SIG-M5 treated with dmso at 0.1 percent for 504 hours (cell line): ENCODE results near the gene WAS.
"Not testable (repeated sequence)": the region's sequence is repeated elsewhere in the genome, so short reads cannot be mapped to it uniquely, and the experiment has no call there.

Experiments used
- DNase-seq: peaks from one replicate; lab custom pipeline; 2025; ENCODE audit not compliant: unreplicated experiment; lab: John Stamatoyannopoulos, UW

WAS gene

DNA sequence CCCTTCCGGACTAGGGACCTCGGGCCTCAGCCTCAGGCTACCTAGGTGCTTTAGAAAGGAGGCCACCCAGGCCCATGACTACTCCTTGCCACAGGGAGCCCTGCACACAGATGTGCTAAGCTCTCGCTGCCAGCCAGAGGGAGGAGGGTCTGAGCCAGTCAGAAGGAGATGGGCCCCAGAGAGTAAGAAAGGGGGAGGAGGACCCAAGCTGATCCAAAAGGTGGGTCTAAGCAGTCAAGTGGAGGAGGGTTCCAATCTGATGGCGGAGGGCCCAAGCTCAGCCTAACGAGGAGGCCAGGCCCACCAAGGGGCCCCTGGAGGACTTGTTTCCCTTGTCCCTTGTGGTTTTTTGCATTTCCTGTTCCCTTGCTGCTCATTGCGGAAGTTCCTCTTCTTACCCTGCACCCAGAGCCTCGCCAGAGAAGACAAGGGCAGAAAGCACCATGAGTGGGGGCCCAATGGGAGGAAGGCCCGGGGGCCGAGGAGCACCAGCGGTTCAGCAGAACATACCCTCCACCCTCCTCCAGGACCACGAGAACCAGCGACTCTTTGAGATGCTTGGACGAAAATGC lies at the start of gene WAS:
Gene WAS, plus strand, starts transcription at position 389 of the 572 bp plus-strand sequence. Its CDS starts 55 bp downstream, at position 444.
- DNase-seq: peak; percentile 85

DNA sequence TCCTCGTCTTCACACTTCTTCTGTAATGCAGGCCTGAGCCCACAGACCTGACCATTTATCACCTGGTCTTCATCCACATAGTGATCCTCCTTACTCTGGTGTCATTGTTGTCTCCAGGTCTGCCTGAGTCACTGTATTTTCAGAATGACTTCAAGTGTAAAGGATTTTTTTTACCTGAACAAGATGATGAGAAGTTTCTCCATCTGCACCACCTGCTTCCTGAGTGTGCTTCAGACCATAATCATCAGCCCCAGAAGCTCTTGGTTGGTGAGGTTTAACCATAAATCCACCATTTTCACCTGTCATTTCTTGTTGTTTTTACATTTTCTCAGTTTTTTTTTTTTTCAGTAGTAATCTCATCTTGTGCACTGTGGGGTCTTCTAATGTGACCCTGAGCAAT lies 47.3 kb upstream of the WAS start:
- no peak for DNase-seq

DNA sequence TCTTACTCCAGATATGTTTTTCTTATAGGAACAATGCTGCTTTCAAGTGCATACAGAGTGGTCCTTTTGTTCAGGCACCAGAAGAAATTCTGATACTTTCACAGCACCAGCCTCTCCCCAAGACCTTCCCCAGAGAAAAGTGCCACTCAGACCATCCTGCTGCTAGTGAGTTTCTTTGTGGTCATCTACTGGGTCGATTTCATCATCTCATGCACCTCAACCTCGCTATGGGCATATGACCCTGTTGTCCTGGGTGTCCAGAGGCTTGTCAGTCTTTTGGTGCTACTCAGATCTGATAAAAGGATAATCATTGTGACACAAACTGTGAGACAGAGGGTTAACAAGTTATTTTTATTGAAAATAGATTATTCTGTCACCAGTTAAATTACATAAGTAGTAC lies 46.8 kb upstream of the WAS start:
- DNase-seq: no peak

DNA sequence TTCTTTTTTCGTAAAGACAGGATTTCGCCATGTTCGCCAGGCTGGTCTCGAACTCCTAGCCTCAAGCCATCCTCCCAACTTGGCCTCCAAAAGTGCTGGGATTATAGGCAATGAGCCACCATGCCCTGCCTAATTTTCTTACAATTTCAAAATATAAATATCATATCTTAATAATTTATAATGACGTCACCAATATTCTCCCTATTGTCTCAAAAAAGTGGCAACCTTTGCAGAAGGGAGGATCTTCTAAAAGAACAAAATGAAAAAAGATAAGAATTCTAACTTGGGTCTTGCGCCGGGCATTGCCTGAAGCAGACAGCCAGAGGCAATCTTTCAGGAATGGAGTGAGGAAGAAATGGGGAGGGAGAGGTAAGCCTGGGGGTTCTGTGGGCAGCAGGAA lies 37.9 kb upstream of the WAS start:
- DNase-seq: no peak

DNA sequence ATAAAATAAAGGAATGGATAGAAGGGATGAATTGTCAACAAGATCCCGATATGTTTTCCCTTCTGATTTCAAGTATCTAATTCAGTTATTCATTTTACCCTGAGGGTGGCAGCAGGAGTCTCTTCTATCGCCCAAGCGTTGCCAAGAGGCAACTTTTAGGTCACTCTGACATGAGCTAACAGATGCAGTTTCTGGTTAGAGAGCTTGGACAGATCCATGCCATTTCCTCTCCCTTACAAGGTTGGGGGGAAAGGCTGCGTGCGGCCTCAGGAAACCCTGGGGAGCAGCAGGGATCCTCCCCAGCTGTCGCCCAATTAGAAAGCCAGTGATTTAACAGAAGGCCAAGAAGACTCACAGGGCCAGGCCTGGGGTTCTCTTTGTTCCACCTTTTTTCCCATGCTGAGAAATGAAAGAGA lies 35.3 kb upstream of the WAS start:
- peak; percentile 53 for DNase-seq

DNA sequence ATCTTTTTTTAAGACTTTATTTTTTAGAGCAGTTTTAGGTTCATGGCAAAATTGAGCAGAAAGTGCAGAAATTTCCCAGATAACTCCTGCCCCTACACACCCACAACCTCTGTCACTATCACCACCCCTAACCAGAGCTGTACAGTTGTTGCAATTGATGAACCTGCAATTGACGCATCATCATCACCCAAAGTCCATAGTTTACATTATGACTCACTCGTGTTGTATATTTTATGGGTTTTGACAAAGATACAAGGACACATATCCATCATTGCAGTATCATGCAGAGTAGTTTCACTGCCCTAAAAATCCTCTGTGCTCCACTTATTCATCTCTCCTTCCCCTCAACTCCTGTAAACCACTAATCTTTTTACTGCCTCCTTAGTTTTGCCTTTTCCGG lies 34.5 kb upstream of the WAS start:
- no peak for DNase-seq

DNA sequence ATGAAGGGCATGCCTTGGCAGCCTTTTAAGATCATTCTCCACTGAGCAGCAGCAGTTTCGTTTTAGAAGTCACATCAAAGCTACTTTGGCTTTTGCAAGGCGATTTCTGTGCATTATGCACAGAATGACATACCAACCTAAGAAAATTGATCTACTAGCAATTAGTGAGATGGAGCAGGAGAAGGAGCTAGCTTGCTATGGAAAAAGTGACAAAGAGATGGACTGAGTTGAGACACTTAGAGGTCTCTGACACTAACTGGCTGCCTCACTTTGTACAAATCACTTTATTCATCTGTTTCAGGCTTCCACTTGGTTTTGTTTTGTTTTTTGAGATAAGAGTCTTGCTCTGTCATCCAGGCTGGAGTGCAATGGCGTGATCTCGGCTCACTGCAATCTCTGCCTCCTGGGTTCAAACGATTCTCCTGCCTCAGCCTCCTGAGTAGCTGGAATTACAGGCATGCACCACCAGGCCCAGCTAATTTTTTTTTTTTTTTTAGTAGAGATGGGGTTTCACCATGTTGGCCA lies 31.5 kb upstream of the WAS start:
- not testable (repeated sequence) for DNase-seq

DNA sequence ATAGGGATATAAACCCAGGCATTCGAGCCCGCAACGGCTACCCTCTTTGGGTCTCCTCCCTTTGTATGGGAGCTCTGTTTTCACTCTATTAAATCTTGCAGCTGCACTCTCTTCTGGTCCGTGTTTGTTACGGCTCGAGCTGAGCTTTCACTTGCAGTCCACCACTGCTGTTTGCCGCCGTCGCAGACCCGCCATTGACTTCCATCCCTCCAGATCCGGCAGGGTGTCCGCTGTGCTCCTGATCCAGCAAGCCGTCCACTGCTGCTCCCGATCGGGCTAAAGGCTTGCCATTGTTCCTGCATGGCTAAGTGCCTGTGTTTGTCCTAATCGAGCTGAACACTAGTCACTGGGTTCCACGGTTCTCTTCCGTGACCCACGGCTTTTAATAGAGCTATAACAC lies 28.9 kb upstream of the WAS start:
- not testable (repeated sequence) for DNase-seq

DNA sequence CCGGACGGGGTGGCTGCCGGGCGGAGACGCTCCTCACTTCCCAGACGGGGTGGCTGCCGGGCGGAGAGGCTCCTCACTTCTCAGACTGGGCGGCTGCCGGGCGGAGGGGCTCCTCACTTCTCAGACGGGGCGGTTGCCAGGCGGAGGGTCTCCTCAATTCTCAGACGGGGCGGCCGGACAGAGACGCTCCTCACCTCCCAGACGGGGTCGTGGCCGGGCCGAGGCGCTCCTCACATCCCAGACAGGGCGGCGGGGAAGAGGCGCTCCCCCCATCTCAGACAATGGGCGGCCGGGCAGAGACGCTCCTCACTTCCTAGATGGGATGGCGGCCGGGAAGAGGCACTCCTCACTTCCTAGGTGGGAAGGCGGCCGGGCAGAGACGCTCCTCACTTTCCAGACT lies 23.9 kb upstream of the WAS start:
- DNase-seq: not testable (repeated sequence)

DNA sequence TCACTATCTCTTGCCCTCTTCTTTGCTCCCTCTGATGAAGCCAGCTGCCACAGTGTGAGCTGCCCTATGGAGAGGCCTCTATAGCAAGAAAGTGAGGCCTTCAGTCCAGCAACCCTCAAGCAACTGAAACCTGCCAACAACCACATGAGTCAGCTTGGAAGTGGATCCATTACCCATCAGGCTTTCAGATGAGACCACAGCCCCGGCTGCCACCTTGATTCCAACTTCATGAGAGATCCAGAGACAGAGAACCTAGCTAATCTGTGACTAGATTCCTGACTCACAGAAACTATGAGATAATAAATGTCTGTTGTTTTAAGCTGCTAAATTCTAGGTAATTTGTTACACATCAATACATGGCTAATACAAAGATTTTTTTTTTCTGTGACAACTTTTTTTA lies 20.4 kb upstream of the WAS start:
- DNase-seq: no peak

DNA sequence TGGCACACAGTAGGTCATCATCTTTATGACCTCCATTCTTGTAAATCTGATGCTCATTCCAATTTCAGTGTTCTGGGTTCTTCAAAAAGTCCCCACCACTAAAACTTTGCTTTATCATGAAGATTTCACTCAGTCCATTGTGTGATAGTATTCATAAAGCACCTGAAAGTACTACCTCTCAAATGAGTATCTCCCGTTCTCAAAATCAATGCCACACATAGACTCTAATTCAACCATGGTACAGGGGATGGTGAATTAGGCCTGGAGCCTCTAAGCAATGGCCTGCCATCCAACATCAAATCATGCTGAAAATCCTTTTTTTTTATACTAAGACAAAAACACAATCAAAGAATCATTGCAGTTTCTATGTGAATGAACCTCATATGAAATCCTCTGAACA lies 19.4 kb upstream of the WAS start:
- no peak for DNase-seq

DNA sequence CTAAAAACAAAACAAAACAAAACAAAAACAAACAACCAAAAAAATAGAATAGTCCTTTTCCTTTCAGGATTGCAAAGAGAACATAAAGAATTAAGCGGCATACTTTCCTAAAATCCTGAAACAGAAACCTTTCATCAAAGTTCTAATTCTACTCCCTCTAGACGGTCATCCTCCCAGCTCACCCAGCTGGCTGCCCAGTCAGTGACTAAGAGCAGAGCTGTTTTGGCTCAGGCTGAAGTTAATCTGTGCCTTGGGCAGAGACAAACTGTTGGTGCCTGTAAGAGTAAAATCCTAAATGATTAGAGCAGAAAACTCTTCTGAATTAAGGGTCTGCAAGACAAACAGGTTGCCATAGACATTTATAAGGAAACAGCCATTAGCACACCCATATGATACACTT lies 17.6 kb upstream of the WAS start:
- DNase-seq: no peak

DNA sequence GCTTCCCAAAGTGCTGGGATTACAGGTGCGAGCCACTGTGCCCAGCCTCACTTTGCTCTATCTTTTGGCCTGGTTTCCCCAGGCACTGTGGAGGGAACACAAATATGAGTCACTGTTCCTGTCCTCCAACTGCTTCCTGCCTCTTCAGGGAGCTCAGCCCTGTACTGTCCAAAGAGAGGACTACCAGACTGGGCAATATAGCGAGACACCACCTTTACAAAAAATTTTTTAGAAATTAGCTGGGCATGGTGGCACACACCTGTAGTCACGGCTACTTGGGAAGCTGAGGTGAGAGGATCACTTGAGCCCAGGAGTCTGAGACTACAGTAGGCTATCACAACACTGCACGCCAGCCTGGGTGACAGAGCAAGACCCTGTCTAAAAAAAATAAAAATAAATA lies 16.9 kb upstream of the WAS start:
- no peak for DNase-seq

DNA sequence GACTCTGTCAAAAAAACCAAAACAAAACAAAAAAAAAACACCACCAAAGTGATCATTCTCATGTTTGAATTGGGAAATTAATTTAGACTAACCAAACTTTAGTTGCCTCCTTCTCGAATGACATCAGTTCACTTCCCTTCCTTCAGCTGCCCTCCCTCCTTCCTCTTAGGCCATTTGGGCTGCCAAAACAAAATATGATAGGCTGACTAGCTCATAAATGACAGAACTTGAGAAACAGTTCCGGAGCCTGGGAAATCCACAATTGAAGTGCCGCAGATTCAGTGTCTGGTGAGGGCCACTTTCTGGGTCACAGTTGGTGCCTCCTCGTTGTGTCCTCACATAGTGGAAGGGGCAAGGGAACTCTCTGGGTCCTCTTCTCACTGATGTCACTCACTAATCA lies 16.1 kb upstream of the WAS start:
- DNase-seq: no peak

DNA sequence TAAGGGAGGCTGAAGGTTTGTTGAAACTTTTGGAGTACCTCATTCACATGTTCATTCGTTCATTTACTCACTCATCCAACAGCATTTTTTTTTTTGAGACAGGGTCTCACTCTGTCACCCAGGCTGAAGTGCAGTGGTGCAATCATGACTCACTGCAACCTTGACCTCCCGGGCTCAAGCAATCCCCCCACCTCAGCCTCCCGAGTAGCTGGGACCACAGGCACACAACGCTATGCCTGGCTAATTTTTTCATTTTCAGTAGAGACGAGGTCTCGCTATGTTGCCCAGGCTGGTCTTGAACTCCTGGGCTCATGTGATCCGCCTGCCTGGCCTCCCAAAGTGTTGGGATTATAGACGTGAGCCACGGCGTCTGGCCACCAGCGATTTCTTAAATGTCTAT lies 15.4 kb upstream of the WAS start:
- not testable (repeated sequence) for DNase-seq

DNA sequence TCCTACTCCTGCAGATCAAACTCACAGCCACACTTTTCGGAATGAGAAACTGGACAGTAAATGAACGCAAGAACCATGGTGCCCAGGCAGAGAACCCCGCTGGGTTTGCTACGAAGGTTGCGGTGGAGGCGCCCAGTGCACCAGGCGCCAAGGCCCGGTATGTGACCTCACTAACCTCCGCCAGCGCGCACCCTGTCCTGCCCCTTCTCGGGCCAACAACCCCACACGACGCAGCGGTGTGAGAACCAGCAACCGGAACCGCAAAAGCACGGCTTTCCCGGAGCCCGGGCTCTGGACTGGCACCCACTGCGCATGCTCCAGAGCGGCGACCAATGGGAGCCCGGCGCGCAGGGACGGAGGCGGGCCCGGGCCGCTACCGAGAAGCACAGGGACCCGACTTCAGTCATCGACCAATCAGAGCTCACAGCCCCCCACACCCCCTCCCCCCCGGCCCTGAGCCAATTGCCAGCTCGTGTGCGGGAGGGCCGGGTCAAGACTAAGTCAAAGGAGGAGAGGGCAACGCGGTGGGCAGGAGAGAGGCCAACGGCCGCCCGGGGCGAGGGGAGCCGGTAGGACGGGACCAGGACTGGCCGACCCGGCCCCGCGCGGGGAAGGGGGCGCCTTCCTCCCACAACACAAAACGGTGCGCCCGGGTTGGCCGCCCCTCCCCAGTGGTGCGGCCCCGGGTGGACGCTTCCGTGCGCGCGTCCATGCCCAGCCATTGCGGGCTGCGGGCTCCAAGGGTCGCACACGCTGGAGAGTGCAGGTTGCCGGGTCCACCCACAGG lies 7.3 kb upstream of the WAS start:
- DNase-seq: peak; percentile 86

DNA sequence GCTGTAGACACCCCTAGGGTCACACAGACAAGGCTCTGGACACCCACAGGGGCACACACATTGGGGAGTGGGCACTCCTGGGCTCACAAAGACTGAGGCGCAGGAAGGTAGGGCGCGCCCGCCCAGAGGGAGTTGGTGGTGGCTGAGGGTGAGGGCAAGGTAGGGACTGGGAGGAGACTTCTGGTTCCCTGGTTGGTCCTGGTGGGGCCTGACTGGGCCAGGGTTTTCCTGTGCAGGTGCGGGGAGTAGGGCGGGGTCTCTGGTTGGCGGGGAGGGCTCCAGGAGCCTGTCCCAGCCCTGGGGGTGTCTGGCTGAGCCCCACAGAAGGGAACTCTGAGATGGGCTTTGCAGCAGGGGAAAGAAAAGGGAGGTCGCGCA lies 6.7 kb upstream of the WAS start:
- DNase-seq: no peak

DNA sequence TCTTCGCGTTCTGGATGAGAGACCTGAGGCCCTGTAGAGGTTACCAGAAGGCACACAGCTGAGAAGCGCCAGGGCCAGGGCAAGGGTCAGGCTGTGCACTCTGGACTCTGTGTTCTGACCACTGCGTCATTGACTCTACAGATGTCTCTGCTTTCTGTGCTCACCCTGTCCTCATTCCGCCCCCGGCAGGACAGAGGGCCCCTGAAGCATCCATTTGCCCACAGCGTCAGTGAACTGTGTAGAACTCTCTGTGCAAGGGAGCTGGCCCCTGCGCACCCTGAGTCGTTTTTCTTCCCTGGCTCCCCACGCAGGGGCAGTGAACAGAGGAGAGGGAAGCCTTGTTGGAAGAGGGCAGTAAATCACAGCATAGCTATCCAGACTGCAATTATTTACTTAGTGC lies 6.1 kb upstream of the WAS start:
- DNase-seq: no peak

DNA sequence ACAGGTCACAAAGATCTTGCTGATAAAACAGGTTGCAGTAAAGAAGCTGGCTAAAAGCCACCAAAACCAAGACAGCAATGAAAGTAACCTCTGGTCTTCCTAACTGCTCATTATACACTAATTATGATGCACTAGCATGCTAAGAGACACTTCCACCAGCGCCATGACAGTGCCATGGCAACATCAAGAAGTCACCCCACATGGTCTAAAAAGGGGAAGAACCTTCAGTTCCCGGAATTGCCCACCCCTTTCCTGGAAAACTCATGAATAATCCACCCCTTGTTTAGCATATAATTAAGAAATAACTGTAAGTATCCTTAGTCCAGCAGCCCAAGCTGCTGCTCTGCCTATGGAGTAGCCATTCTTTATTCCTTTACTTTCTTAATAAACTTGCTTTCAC lies 3.1 kb upstream of the WAS start:
- not testable (repeated sequence) for DNase-seq

DNA sequence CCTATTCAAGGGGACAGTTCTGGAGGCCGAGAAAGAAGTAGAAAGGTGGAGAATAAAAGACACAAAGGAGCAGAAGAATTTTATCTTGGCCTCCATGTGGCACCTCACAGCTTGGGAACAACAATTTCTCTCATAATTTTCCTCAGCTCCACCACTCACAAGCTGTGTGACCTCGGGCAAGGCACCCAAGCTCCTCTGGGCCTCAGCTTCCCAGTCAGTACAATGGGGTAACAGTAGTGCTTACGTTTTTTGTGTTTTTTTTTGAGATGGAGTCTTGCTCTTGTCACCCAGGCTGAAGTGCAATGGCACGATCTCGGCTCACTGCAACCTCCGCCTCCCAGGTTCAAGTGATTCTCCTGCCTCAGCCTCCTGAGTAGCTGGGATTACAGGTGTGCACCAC lies 2.7 kb upstream of the WAS start:
- DNase-seq: not testable (repeated sequence)

DNA sequence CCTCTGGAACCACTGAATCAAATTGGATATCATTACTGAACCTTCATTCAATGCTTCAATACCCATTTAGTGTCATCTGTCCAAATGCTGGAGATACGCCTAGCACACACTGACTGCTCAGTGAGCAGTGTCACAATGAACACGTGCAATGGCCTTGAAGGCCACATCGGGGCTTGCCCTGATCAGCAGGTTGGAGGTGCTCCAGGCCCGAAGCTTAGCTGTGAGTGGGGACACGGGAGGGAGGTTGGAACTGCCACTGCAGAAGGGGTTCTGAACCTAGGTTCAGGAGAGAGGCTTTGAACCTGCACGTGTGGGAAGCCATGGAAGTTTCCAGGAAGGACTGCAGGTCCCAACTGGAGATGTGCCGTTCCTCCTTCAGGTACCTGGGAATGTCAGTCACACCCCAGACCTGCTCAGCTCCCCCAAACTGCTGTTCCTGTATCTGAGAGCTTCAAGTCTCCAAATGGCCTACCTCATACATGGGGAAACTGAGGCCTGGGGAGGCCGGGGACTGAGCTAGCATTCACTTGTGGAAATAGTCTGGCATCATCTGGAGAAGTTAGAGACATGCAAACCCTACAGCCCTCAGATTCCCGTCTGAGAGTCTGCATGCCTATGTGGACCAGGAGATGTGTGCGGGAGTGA lies 1.9 kb upstream of the WAS start:
- DNase-seq: no peak

DNA sequence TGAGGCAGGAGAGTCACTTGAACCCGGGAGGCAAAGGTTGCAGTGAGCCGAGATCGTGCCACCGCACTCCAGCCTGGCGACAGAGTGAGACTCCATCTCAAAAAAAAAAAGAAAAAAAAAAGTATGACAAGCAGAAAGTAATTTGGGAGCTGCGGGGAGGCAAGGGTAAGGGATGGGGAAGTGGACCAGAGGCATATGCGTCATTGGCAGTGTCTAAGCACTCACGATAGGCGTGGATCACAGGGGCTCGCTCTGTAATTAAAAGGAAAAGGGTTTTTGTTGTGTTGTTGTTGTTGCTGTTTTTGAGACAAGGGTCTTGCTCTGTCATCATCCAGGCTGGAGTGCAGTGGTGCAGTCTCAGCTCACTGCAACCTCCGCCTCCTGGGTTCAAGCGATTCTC lies 804 bp upstream of the WAS start:
- peak; percentile 8 for DNase-seq
